GM10248 (cell line): Measurements from ENCODE around the gene KHDRBS1.

ENCODE experiments used
- CTCF ChIA-PET: fragments of 300-600 bp; sonication (Branson Sonifier 250); formaldehyde crosslinking; extraction: SDS; loops from one replicate; lab custom pipeline; 2021; ENCODE audit warnings: antibody characterized with exemption; lab: Yijun Ruan, JAX
- POLR2A ChIA-PET: fragments of 350-650 bp; sonication (Branson Sonifier 250); formaldehyde crosslinking; extraction: SDS; loops from one replicate; lab custom pipeline; 2020; ENCODE audit warnings: antibody characterized with exemption; lab: Yijun Ruan, JAX
- DNase-seq: peaks from one replicate; pipeline ENCODE4 v3.0.0; 2012; ENCODE audit errors: extremely low spot score
- CTCF ChIP-seq: IDR thresholded peaks from 2 replicates; pipeline ENCODE4 v1.5.1; 2012; ENCODE audit warnings: mild to moderate bottlenecking, low read depth; ENCODE audit errors: extremely low read depth, missing control alignments, control extremely low read depth

Gene KHDRBS1

GRCh38 chr1:32040711-32041110 lies 27.0 kb downstream of the KHDRBS1 start:
- POLR2A ChIA-PET, result interaction anchor here (0.9 to 1.3 kb wide), 2 partner anchors 9 to 13 kb away, joined by 3 read pairs; no protein-coding TSS in a partner anchor
- CTCF ChIA-PET, result interaction anchor here (0.8 to 3.0 kb wide), 2 partner anchors 13 to 68 kb away, joined by 6 to 9 read pairs; no protein-coding TSS in a partner anchor
- no peak for TF ChIP-seq CTCF
- no peak for DNase-seq

GRCh38 chr1:32042330-32042729 lies 28.7 kb downstream of the KHDRBS1 start:
- POLR2A ChIA-PET, result no interaction called here
- no peak for TF ChIP-seq CTCF
- no peak for DNase-seq
- CTCF ChIA-PET, result interaction anchor here (2.7 kb wide), 1 partner anchor 13 kb away, joined by 18 read pairs; no protein-coding TSS in a partner anchor

- no peak for TF ChIP-seq CTCF
- DNase-seq, result no peak
- ChIA-PET CTCF (interaction anchor here (1.1 to 2.7 kb wide), 6 partner anchors 11 to 279 kb away, joined by 3 to 18 read pairs (median 4); partner anchors contain the start of gene KPNA6), POLR2A (no interaction called here)
Measured at GRCh38 chr1:32044234-32044633, 30.6 kb downstream of the KHDRBS1 start.

GRCh38 chr1:32045772-32046171 lies 32.1 kb downstream of the KHDRBS1 start:
- CTCF ChIA-PET, result interaction anchor here (1.5 to 1.8 kb wide), 2 partner anchors 11 to 17 kb away, joined by 5 to 6 read pairs; no protein-coding TSS in a partner anchor
- DNase-seq, result no peak
- no peak for TF ChIP-seq CTCF
- POLR2A ChIA-PET, result no interaction called here

GRCh38 chr1:32047701-32048100 lies 34.0 kb downstream of the KHDRBS1 start:
- no peak for DNase-seq
- ChIA-PET POLR2A (no interaction called here), CTCF (interaction anchor here (0.9 kb wide), 1 partner anchor 9 kb away, joined by 4 read pairs; no protein-coding TSS in a partner anchor)
- no peak for TF ChIP-seq CTCF

- TF ChIP-seq CTCF, result no peak
- no peak for DNase-seq
- ChIA-PET CTCF (interaction anchor here (0.9 kb wide), 1 partner anchor 10 kb away, joined by 4 read pairs; no protein-coding TSS in a partner anchor), POLR2A (interaction anchor here (0.5 kb wide), 1 partner anchor 106 kb away, joined by 3 read pairs; no protein-coding TSS in a partner anchor)
Measured at GRCh38 chr1:32048440-32048839, 34.8 kb downstream of the KHDRBS1 start.
